Trophoblast cell (in vitro differentiated cells and primary cell): ENCODE data around the gene AUTS2.

ENCODE experiments used
- DNase-seq, 2 donors: peaks; one replicate each; pipeline ENCODE4 v3.0.0-alpha.2; 2016
- H2AFZ ChIP-seq: 2 replicates; pipeline ENCODE4 v1.6.1; 2013; ENCODE audit warnings: low read length, moderate library complexity, mild to moderate bottlenecking; ENCODE audit not compliant: insufficient read depth, poor library complexity
- H2AK5ac ChIP-seq: 2 replicates; pipeline ENCODE4 v1.6.1; 2013; ENCODE audit warnings: mild to moderate bottlenecking, low read length
- H2BK120ac ChIP-seq: 2 replicates; pipeline ENCODE4 v1.6.1; 2013; ENCODE audit warnings: low read length, mild to moderate bottlenecking, moderate library complexity; ENCODE audit not compliant: insufficient read depth, poor library complexity
- H2BK12ac ChIP-seq: 2 replicates; pipeline ENCODE4 v1.6.1; 2013; ENCODE audit warnings: mild to moderate bottlenecking, low read length, moderate library complexity
- H2BK5ac ChIP-seq: 2 replicates; pipeline ENCODE4 v1.6.1; 2013; ENCODE audit warnings: low read length, low read depth, moderate library complexity, mild to moderate bottlenecking; ENCODE audit not compliant: poor library complexity
- H3K14ac ChIP-seq: 2 replicates; pipeline ENCODE4 v1.6.1; 2013; ENCODE audit warnings: mild to moderate bottlenecking, low read length
- H3K18ac ChIP-seq: 2 replicates; pipeline ENCODE4 v1.6.1; 2013; ENCODE audit warnings: mild to moderate bottlenecking, low read length
- H3K23ac ChIP-seq: 2 replicates; pipeline ENCODE4 v1.6.1; 2013; ENCODE audit warnings: low read length
- H3K27ac ChIP-seq: 2 replicates; pipeline ENCODE4 v1.5.1; 2013; ENCODE audit warnings: low read depth, mild to moderate bottlenecking, inconsistent platforms, low read length, moderate library complexity
- H3K27me3 ChIP-seq: 2 replicates; pipeline ENCODE4 v1.6.1; 2013; ENCODE audit warnings: inconsistent platforms, mild to moderate bottlenecking, low read length, moderate library complexity; ENCODE audit not compliant: insufficient read depth
- H3K36me3 ChIP-seq, 2 experiments: 1 replicate in 1 of 2; 2 replicates in 1 of 2; pipeline ENCODE4 v1.6.1; 2013; ENCODE audit warnings: low read length in 2 of 2, mild to moderate bottlenecking in 2 of 2, moderate library complexity in 1 of 2; ENCODE audit not compliant: insufficient read depth in 2 of 2, control insufficient read depth in 1 of 2
- H3K4ac ChIP-seq: 2 replicates; pipeline ENCODE4 v1.6.1; 2013; ENCODE audit warnings: low read depth, mild to moderate bottlenecking, low read length, moderate library complexity
- H3K4me1 ChIP-seq, 2 experiments: 1 replicate in 1 of 2; 2 replicates in 1 of 2; pipeline ENCODE4 v1.6.1; 2013; ENCODE audit warnings: low read length in 2 of 2, mild to moderate bottlenecking in 2 of 2, moderate library complexity in 1 of 2; ENCODE audit not compliant: insufficient read depth in 2 of 2, control insufficient read depth in 1 of 2
- H3K4me2 ChIP-seq: 2 replicates; pipeline ENCODE4 v1.6.1; 2013; ENCODE audit warnings: inconsistent platforms, mild to moderate bottlenecking, low read length, moderate library complexity
- H3K4me3 ChIP-seq: 2 replicates; pipeline ENCODE4 v1.5.1; 2013; ENCODE audit warnings: mild to moderate bottlenecking, low read depth, low read length, inconsistent platforms
- H3K79me1 ChIP-seq: one replicate; pipeline ENCODE4 v1.6.1; 2013; ENCODE audit warnings: low read length
- H3K79me2 ChIP-seq: 2 replicates; pipeline ENCODE4 v1.6.1; 2013; ENCODE audit warnings: low read length, mild to moderate bottlenecking; ENCODE audit not compliant: control insufficient read depth, insufficient read depth, poor library complexity
- H3K9ac ChIP-seq: 2 replicates; pipeline ENCODE4 v1.6.1; 2013; ENCODE audit warnings: mild to moderate bottlenecking, low read length
- H3K9me3 ChIP-seq: 2 replicates; pipeline ENCODE4 v1.6.1; 2013; ENCODE audit warnings: low read depth, mild to moderate bottlenecking, control low read depth, inconsistent platforms, low read length; ENCODE audit not compliant: insufficient read depth
- H4K12ac ChIP-seq: 2 replicates; pipeline ENCODE4 v1.6.1; 2013; ENCODE audit warnings: low read depth, mild to moderate bottlenecking, low read length, moderate library complexity
- H4K8ac ChIP-seq: 2 replicates; pipeline ENCODE4 v1.6.1; 2013; ENCODE audit warnings: low read depth, mild to moderate bottlenecking, low read length, moderate library complexity
- H4K91ac ChIP-seq: one replicate; pipeline ENCODE4 v1.6.1; 2013; ENCODE audit warnings: low read depth, mild to moderate bottlenecking, low read length, moderate library complexity
- WGBS: extraction: QIAGEN DNeasy Blood & Tissue Kit; methylation state at CpG from one replicate; pipeline ENCODE4 v1.1.7; 2013; ENCODE audit warnings: missing lambda C conversion rate; ENCODE audit not compliant: insufficient read length, insufficient coverage; ENCODE audit errors: extremely low coverage; 5-methylcytosine and 5-hydroxymethylcytosine counted together

The AUTS2 gene

GRCh38 chr7:70347463-70348254, 749.4 kb downstream of the AUTS2 start:
- Histone ChIP-seq H2BK12ac (no peak overlapping the region), H3K4me1 (no peaks in the 10 kb centered on the region), H3K23ac (no peak overlapping the region), H2BK5ac (no peak overlapping the region), H3K4me2 (no peak overlapping the region), H3K79me2 (no peaks in the 10 kb centered on the region), H3K4me3 (no peak overlapping the region), H2BK120ac (no peak overlapping the region), H3K9me3 (no peaks in the 10 kb centered on the region), H3K4ac (no peak overlapping the region), H3K36me3 (no peaks in the 10 kb centered on the region), H4K91ac (no peak overlapping the region), H3K18ac (no peak overlapping the region), H4K8ac (no peak overlapping the region), H3K14ac (no peak overlapping the region), H4K12ac (peak overlapping the region; percentile 20), H3K27me3 (no peaks in the 10 kb centered on the region), H2AK5ac (no peak overlapping the region), H3K27ac (no peak overlapping the region), H3K79me1 (no peaks in the 10 kb centered on the region), H2AFZ (no peak overlapping the region), H3K9ac (no peak overlapping the region)
- WGBS, result no CpG with 5 or more reads among the region's 3 CpGs
- no peak for DNase-seq

GRCh38 chr7:70349031-70349430, 750.8 kb downstream of the AUTS2 start:
- no peak overlapping the region for H3K4ac ChIP-seq
- no peak overlapping the region for H4K91ac ChIP-seq
- H3K27ac ChIP-seq, result no peak overlapping the region
- H3K27me3 ChIP-seq, result no peaks in the 10 kb centered on the region
- no peaks in the 10 kb centered on the region for H3K79me1 ChIP-seq
- DNase-seq, result no peak
- no peaks in the 10 kb centered on the region for H3K4me1 ChIP-seq
- no peak overlapping the region for H3K23ac ChIP-seq
- no peaks in the 10 kb centered on the region for H3K79me2 ChIP-seq
- H4K12ac ChIP-seq, result no peak overlapping the region
- no peaks in the 10 kb centered on the region for H3K36me3 ChIP-seq
- no peak overlapping the region for H3K9ac ChIP-seq
- H3K9me3 ChIP-seq, result no peaks in the 10 kb centered on the region
- no peak overlapping the region for H4K8ac ChIP-seq
- no CpG with 5 or more reads among the region's 2 CpGs for WGBS
- H2AFZ ChIP-seq, result no peak overlapping the region
- no peak overlapping the region for H2BK12ac ChIP-seq
- no peak overlapping the region for H2AK5ac ChIP-seq
- no peak overlapping the region for H3K4me2 ChIP-seq
- no peak overlapping the region for H2BK5ac ChIP-seq
- no peak overlapping the region for H2BK120ac ChIP-seq
- no peak overlapping the region for H3K4me3 ChIP-seq
- no peak overlapping the region for H3K18ac ChIP-seq
- H3K14ac ChIP-seq, result no peak overlapping the region

GRCh38 chr7:70349819-70350218, 751.5 kb downstream of the AUTS2 start:
- no peak overlapping the region for H2AK5ac ChIP-seq
- no peaks in the 10 kb centered on the region for H3K36me3 ChIP-seq
- no peaks in the 10 kb centered on the region for H3K27me3 ChIP-seq
- H3K79me1 ChIP-seq, result no peaks in the 10 kb centered on the region
- no peak overlapping the region for H3K9ac ChIP-seq
- H3K9me3 ChIP-seq, result peaks cover 1% of the 10 kb centered on the region
- no peak overlapping the region for H3K14ac ChIP-seq
- no peak overlapping the region for H4K8ac ChIP-seq
- H4K12ac ChIP-seq, result no peak overlapping the region
- H2AFZ ChIP-seq, result no peak overlapping the region
- H3K4ac ChIP-seq, result no peak overlapping the region
- H3K23ac ChIP-seq, result no peak overlapping the region
- no peak overlapping the region for H2BK12ac ChIP-seq
- no peak overlapping the region for H2BK120ac ChIP-seq
- H3K18ac ChIP-seq, result no peak overlapping the region
- no CpG with 5 or more reads among the region's 1 CpG for WGBS
- no peaks in the 10 kb centered on the region for H3K79me2 ChIP-seq
- H3K4me1 ChIP-seq, result no peaks in the 10 kb centered on the region
- no peak overlapping the region for H2BK5ac ChIP-seq
- DNase-seq, result no peak
- H4K91ac ChIP-seq, result no peak overlapping the region
- no peak overlapping the region for H3K4me2 ChIP-seq
- no peak overlapping the region for H3K27ac ChIP-seq
- H3K4me3 ChIP-seq, result no peak overlapping the region

GRCh38 chr7:70352088-70352487, 753.8 kb downstream of the AUTS2 start:
- DNase-seq, result no peak
- WGBS, result no CpG with 5 or more reads among the region's 4 CpGs
- no peak overlapping the region for H3K4me3 ChIP-seq
- no peak overlapping the region for H4K8ac ChIP-seq
- H3K79me1 ChIP-seq, result no peaks in the 10 kb centered on the region
- no peaks in the 10 kb centered on the region for H3K79me2 ChIP-seq
- H4K91ac ChIP-seq, result no peak overlapping the region
- H3K9ac ChIP-seq, result no peak overlapping the region
- H2BK120ac ChIP-seq, result no peak overlapping the region
- H3K14ac ChIP-seq, result no peak overlapping the region
- H3K9me3 ChIP-seq, result peaks cover 1% of the 10 kb centered on the region
- no peak overlapping the region for H3K4ac ChIP-seq
- H3K23ac ChIP-seq, result no peak overlapping the region
- no peak overlapping the region for H2AK5ac ChIP-seq
- H2BK12ac ChIP-seq, result no peak overlapping the region
- H3K4me1 ChIP-seq, result no peaks in the 10 kb centered on the region
- no peak overlapping the region for H3K27ac ChIP-seq
- H3K36me3 ChIP-seq, result no peaks in the 10 kb centered on the region
- no peak overlapping the region for H2AFZ ChIP-seq
- no peak overlapping the region for H3K4me2 ChIP-seq
- no peak overlapping the region for H3K18ac ChIP-seq
- no peaks in the 10 kb centered on the region for H3K27me3 ChIP-seq
- H4K12ac ChIP-seq, result no peak overlapping the region
- no peak overlapping the region for H2BK5ac ChIP-seq
